Endothelial cell of umbilical vein (primary cell): ENCODE data around the gene NUDT22. TPM values are rescaled to one million over a fixed set of nuclear protein-coding genes. Genes with fewer than 3 reads are reported as not detected.

Experiments used
- BruUV-seq: library from RNA; stranded (reverse); fragments of 400-500 nt; replicated peaks from 2 replicates; lab custom pipeline; 2021; lab: Mats Ljungman, UMichigan
- CTCF ChIA-PET: fragments of 300-600, 350-600 bp; sonication (Branson Sonifier 250); formaldehyde crosslinking; loops from one replicate; lab custom pipeline; 2021; ENCODE audit warnings: antibody characterized with exemption, inconsistent platforms; lab: Charles Lee
- POLR2A ChIA-PET: fragments of 300-600, 350-600 bp; sonication (Branson Sonifier 250); formaldehyde crosslinking; loops from one replicate; lab custom pipeline; 2021; ENCODE audit warnings: antibody characterized with exemption, inconsistent platforms; lab: Charles Lee
- DNase-seq: peaks from one replicate; pipeline ENCODE4 v3.0.0-alpha.2; 2011; ENCODE audit warnings: low read depth, low spot score
- FAIRE-seq: peaks from 2 replicates; lab custom pipeline; 2011; peaks lifted over from hg19 to GRCh38; lab: Jason Lieb, UNC
- H2AFZ ChIP-seq: 2 replicates; pipeline ENCODE4 v1.6.0; 2012; ENCODE audit warnings: low read depth, low read length, control low read depth, inconsistent platforms
- H3K27ac ChIP-seq: 2 replicates; pipeline ENCODE4 v1.5.1; 2011; ENCODE audit warnings: low read depth, mild to moderate bottlenecking, control low read depth, low read length, moderate library complexity; ENCODE audit not compliant: insufficient read depth
- H3K27me3 ChIP-seq, 2 experiments: 2 replicates each; pipeline versions ENCODE4 v1.6.0 to v1.6.1; 2011; ENCODE audit warnings: low read length in 2 of 2, mixed read lengths in 1 of 2; ENCODE audit not compliant: control insufficient read depth in 2 of 2, insufficient read depth in 2 of 2
- H3K36me3 ChIP-seq, 2 experiments: 2 replicates in 1 of 2; 3 replicates in 1 of 2; pipeline ENCODE4 v1.5.1; 2011; ENCODE audit warnings: low read length in 2 of 2, mild to moderate bottlenecking in 1 of 2, moderate library complexity in 1 of 2; ENCODE audit not compliant: control insufficient read depth in 2 of 2, insufficient read depth in 2 of 2; ENCODE audit errors: extremely low read depth in 1 of 2
- H3K4me1 ChIP-seq: 3 replicates; pipeline ENCODE4 v1.5.1; 2011; ENCODE audit warnings: mild to moderate bottlenecking, low read length; ENCODE audit not compliant: control insufficient read depth, insufficient read depth; ENCODE audit errors: extremely low read depth
- H3K4me2 ChIP-seq: 2 replicates; pipeline ENCODE4 v1.6.1; 2011; ENCODE audit warnings: low read length, control low read depth, mixed read lengths; ENCODE audit not compliant: insufficient read depth
- H3K4me3 ChIP-seq, 3 experiments: fragments of 200-600 bp in 1 of 3; sonication (generic), shearing (Covaris generic) in 1 of 3; replicated peaks in 1 of 3; 2 replicates each; pipeline ENCODE4 v1.5.1; 2011 to 2016; ENCODE audit warnings: control low read depth in 3 of 3, low read length in 3 of 3, mild to moderate bottlenecking in 2 of 3, inconsistent platforms in 1 of 3, low read depth in 1 of 3, moderate library complexity in 1 of 3; ENCODE audit not compliant: insufficient read depth in 1 of 3
- H3K79me2 ChIP-seq: 2 replicates; pipeline ENCODE4 v1.6.0; 2012; ENCODE audit warnings: low read length, inconsistent platforms; ENCODE audit not compliant: control insufficient read depth, insufficient read depth
- H3K9ac ChIP-seq: replicated peaks from 2 replicates; pipeline ENCODE3; 2011; ENCODE audit warnings: low read length, control low read depth; ENCODE audit not compliant: insufficient read depth; ENCODE audit errors: extremely low read depth
- H3K9me1 ChIP-seq: replicated peaks from 3 replicates; pipeline ENCODE4 v1.6.0; 2011; ENCODE audit warnings: mild to moderate bottlenecking, low read length; ENCODE audit not compliant: control insufficient read depth, insufficient read depth; ENCODE audit errors: extremely low read depth
- H3K9me3 ChIP-seq: replicated peaks from 2 replicates; pipeline ENCODE4 v1.5.1; 2012; ENCODE audit warnings: low read length, inconsistent platforms; ENCODE audit not compliant: control insufficient read depth, insufficient read depth
- H4K20me1 ChIP-seq: replicated peaks from 2 replicates; pipeline ENCODE3; 2011; ENCODE audit warnings: mild to moderate bottlenecking, low read length; ENCODE audit not compliant: control insufficient read depth, insufficient read depth; ENCODE audit errors: extremely low read depth
- EZH2 ChIP-seq: IDR thresholded peaks from 2 replicates; pipeline ENCODE4 v1.6.1; 2012; ENCODE audit warnings: borderline replicate concordance, low read depth, mild to moderate bottlenecking, moderate library complexity, low read length, inconsistent platforms; ENCODE audit not compliant: severe bottlenecking
- FOS ChIP-seq: IDR thresholded peaks from 2 replicates; pipeline ENCODE4 v1.6.1; 2011; ENCODE audit warnings: mild to moderate bottlenecking, low read length, moderate library complexity, borderline replicate concordance; ENCODE audit not compliant: insufficient read depth
- GATA2 ChIP-seq: IDR thresholded peaks from 2 replicates; pipeline ENCODE4 v1.7.0; 2011; ENCODE audit warnings: low read depth, mild to moderate bottlenecking, moderate library complexity, mixed read lengths, low read length; ENCODE audit not compliant: insufficient read length, insufficient read depth
- JUN ChIP-seq: IDR thresholded peaks from 2 replicates; pipeline ENCODE4 v1.6.1; 2011; ENCODE audit warnings: borderline replicate concordance, low read depth; ENCODE audit not compliant: insufficient read length, insufficient read depth
- MYC ChIP-seq: IDR thresholded peaks from one replicate; pipeline ENCODE4 v1.6.1; 2011; ENCODE audit warnings: mild to moderate bottlenecking, low read depth, low read length
- POLR2A ChIP-seq: IDR thresholded peaks from 2 replicates; pipeline ENCODE4 v1.6.1; 2012; ENCODE audit warnings: low read depth, mild to moderate bottlenecking, control low read depth, low read length
- POLR2AphosphoS5 ChIP-seq: IDR thresholded peaks from 2 replicates; pipeline ENCODE4 v1.6.1; 2012; ENCODE audit warnings: low read depth, mild to moderate bottlenecking, control low read depth, low read length, moderate library complexity; ENCODE audit not compliant: insufficient read depth
- dilution Hi-C: fragments of 300-500 bp; cut with MboI; formaldehyde crosslinking; loops from one replicate; pipeline ENCODE4 v1.15.0; 2019; ENCODE audit warnings: low sequenced_read_pairs; ENCODE audit not compliant: extremely low pct_ligation_motif_present
- intact Hi-C: fragments of 100-400 bp; cut with micrococcal nuclease; formaldehyde crosslinking; loops from one replicate; pipeline ENCODE4 v1.10.0; 2022
- polyA plus RNA-seq, 4 experiments: library from polyadenylated mRNA; depleted of rRNA in 3 of 4; stranded (reverse) in 3 of 4; unstranded in 1 of 4; fragments of >200 nt; gene quantifications; 2 replicates each; pipeline versions ENCODE4 v1.2.1 to v1.2.3, GENCODE V29; 2011 to 2012; ENCODE audit warnings: missing spikeins in 1 of 4
- total RNA-seq: library from RNA; stranded (reverse); gene quantifications from 2 replicates; pipeline ENCODE4 v1.2.3, GENCODE V29; 2021
- TF ChIP-seq, protein P1 (sequence below), 2 donors: IDR thresholded peaks; 1 replicate in 1 of 2; 2 replicates in 1 of 2; pipeline ENCODE4 v1.5.1; 2011; ENCODE audit warnings: low read length in 2 of 2, mild to moderate bottlenecking in 2 of 2, moderate library complexity in 2 of 2, control low read depth in 1 of 2, inconsistent platforms in 1 of 2, low read depth in 1 of 2; ENCODE audit not compliant: insufficient read depth in 1 of 2; ENCODE audit errors: extremely low read depth in 1 of 2
- TF ChIP-seq, protein P2 (sequence below): IDR thresholded peaks from 2 replicates; pipeline ENCODE4 v1.6.1; 2011; ENCODE audit not compliant: insufficient read depth, insufficient read length

Gene NUDT22
- total and polyA plus RNA-seq, 2 donors (not counting 3 experiments of a cell fraction or from before 2014, with no cell fraction given): 37.8 to 54.8 TPM

DNA sequence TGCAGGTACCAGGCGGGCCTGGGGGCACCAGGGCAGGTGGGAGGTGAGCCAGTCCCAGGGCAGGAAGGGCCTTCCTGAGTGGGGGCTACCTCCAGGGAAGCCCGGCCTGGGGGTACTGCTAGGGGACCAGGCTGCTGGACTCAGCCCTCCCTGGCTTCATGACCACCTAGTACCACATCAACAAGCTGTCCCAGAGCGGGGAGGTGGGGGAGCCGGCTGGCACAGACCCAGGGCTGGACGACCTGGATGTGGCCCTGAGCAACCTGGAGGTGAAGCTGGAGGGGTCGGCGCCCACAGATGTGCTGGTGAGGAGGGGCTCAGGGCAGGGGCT, 6.8 kb upstream of the NUDT22 start:
- H3K9me3 ChIP-seq: no peaks in the 10 kb centered on the region
- no peak for TF ChIP-seq GATA2
- FAIRE-seq: no peak
- no peak overlapping the region for H2AFZ ChIP-seq
- H4K20me1 ChIP-seq: no peaks in the 10 kb centered on the region
- H3K4me2 ChIP-seq: no peak overlapping the region
- CTCF ChIA-PET: interaction anchor here (1.4 kb wide), 1 partner anchor 34 kb away, joined by 3 read pairs; the partner anchor contains the start of gene STIP1
- no peak overlapping the region for H3K4me3 ChIP-seq
- DNase-seq: no peak
- no peaks in the 10 kb centered on the region for H3K4me1 ChIP-seq
- POLR2A ChIA-PET: no interaction called here
- H3K36me3 ChIP-seq: peaks cover 0 to 6% of the 10 kb centered on the region in 2 experiments
- intact Hi-C loops (no loop called here), dilution Hi-C loops (no loop called here)
- no peaks in the 10 kb centered on the region for H3K27me3 ChIP-seq
- no peaks in the 10 kb centered on the region for H3K9me1 ChIP-seq
- no peak overlapping the region for H3K27ac ChIP-seq
- no peaks in the 10 kb centered on the region for H3K79me2 ChIP-seq
- no TSS peak for BruUV-seq
- H3K9ac ChIP-seq: no peak overlapping the region

DNA sequence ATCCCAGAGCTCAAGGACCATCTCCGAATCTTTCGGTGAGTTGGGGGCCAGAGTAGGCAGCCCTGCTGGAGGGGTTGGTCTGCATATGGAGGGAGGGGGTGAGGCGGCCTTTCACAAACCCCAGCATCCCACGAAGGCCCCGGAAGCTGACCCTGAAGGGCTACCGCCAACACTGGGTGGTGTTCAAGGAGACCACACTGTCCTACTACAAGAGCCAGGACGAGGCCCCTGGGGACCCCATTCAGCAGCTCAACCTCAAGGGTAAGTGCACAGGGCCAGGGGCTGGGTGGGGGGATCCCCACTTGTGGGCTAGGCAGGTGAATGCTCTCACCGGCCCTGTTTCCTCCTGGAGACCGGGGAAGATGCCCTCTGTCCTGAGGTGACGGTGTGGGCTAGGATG, 6.3 kb upstream of the NUDT22 start:
- Histone ChIP-seq H2AFZ (no peak overlapping the region), H3K4me2 (no peak overlapping the region), H3K9me3 (no peaks in the 10 kb centered on the region), H3K27ac (no peak overlapping the region), H4K20me1 (no peaks in the 10 kb centered on the region), H3K79me2 (no peaks in the 10 kb centered on the region), H3K4me3 (no peak overlapping the region), H3K4me1 (no peaks in the 10 kb centered on the region), H3K9ac (no peak overlapping the region), H3K9me1 (no peaks in the 10 kb centered on the region), H3K36me3 (peaks cover 0 to 6% of the 10 kb centered on the region in 2 experiments), H3K27me3 (no peaks in the 10 kb centered on the region)
- DNase-seq (no peak), FAIRE-seq (no peak)
- no peak for TF ChIP-seq EZH2
- TF ChIP-seq GATA2: no peak
- no peak for TF ChIP-seq FOS
- TF ChIP-seq POLR2A: no peak
- TF ChIP-seq, protein P1, sequence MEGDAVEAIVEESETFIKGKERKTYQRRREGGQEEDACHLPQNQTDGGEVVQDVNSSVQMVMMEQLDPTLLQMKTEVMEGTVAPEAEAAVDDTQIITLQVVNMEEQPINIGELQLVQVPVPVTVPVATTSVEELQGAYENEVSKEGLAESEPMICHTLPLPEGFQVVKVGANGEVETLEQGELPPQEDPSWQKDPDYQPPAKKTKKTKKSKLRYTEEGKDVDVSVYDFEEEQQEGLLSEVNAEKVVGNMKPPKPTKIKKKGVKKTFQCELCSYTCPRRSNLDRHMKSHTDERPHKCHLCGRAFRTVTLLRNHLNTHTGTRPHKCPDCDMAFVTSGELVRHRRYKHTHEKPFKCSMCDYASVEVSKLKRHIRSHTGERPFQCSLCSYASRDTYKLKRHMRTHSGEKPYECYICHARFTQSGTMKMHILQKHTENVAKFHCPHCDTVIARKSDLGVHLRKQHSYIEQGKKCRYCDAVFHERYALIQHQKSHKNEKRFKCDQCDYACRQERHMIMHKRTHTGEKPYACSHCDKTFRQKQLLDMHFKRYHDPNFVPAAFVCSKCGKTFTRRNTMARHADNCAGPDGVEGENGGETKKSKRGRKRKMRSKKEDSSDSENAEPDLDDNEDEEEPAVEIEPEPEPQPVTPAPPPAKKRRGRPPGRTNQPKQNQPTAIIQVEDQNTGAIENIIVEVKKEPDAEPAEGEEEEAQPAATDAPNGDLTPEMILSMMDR (IDR thresholded peaks at IDR 0.05; ENCODE audit: extremely low read depth in 1 of 2, insufficient read depth in 1 of 2, low read depth in 1 of 2, low read length in 2 of 2): no peak
- no peak for TF ChIP-seq POLR2AphosphoS5
- TF ChIP-seq MYC: no peak
- no peak for TF ChIP-seq JUN
- TF ChIP-seq, protein P2, sequence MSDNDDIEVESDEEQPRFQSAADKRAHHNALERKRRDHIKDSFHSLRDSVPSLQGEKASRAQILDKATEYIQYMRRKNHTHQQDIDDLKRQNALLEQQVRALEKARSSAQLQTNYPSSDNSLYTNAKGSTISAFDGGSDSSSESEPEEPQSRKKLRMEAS: no peak
- no TSS peak for BruUV-seq
- POLR2A ChIA-PET: no interaction called here
- CTCF ChIA-PET: interaction anchor here (1.4 kb wide), 1 partner anchor 34 kb away, joined by 3 read pairs; the partner anchor contains the start of gene STIP1
- dilution Hi-C loops (no loop called here), intact Hi-C loops (no loop called here)
